HCT116 (cell line): ENCODE measurements around the gene SMAD7. TPM values are rescaled to one million over a fixed set of nuclear protein-coding genes. Genes with fewer than 3 reads are reported as not detected.

ENCODE experiments used
- ATAC-seq: fragments of 200-7000 bp; cut with Tn5 transposase; 2 replicates; pipeline ENCODE4 v1.9.1; 2020; ENCODE audit warnings: mild to moderate bottlenecking, moderate library complexity
- BruUV-seq: library from RNA; stranded (reverse); fragments of 400-500 nt; replicated peaks from 2 replicates; lab custom pipeline; 2021; lab: Mats Ljungman, UMichigan
- CTCF ChIA-PET: fragments of 300-600 bp; sonication (Branson Sonifier 250); formaldehyde crosslinking; loops from one replicate; lab custom pipeline; 2021; ENCODE audit warnings: antibody characterized with exemption; lab: Charles Lee
- POLR2A ChIA-PET: fragments of 300-600, 350-600 bp; sonication (Branson Sonifier 250); formaldehyde crosslinking; loops from one replicate; lab custom pipeline; 2021; ENCODE audit warnings: antibody characterized with exemption; lab: Charles Lee
- RAD21 ChIA-PET, 2 experiments: fragments of 300-600 bp; sonication (Branson Sonifier 250); formaldehyde crosslinking; loops; one replicate each; lab custom pipeline; 2023; ENCODE audit warnings: low total read pairs in 2 of 2; ENCODE audit not compliant: uncharacterized antibody in 2 of 2, unreplicated experiment in 2 of 2, low non-redundant PET in 1 of 2; lab: Charles Lee
- DNase-seq: peaks from one replicate; pipeline ENCODE4 v3.0.0-alpha.2; 2010; ENCODE audit warnings: low read depth, low spot score
- H2AFZ ChIP-seq: fragments of 200-600 bp; shearing (Covaris generic), sonication (generic); 2 replicates; pipeline ENCODE4 v1.6.1; 2017; ENCODE audit warnings: low read depth, mixed run types, mixed read lengths, antibody characterized with exemption, low read length; ENCODE audit not compliant: poor library complexity, severe bottlenecking
- H3K27ac ChIP-seq: 2 replicates; pipeline ENCODE4 v1.5.1; 2012; ENCODE audit warnings: low read depth, low read length
- H3K27me3 ChIP-seq: fragments of 200-600 bp; sonication (generic); 2 replicates; pipeline ENCODE4 v1.6.1; 2016; ENCODE audit warnings: mixed run types, low read length, mixed read lengths; ENCODE audit not compliant: insufficient read depth
- H3K36me3 ChIP-seq, 2 experiments: fragments of 200-500 bp in 1 of 2; fragments of 200-600 bp in 1 of 2; sonication (Bioruptor generic) in 1 of 2; sonication (generic) in 1 of 2; 2 replicates each; pipeline versions ENCODE4 v1.5.1 to v1.6.1; 2014 to 2016; ENCODE audit warnings: low read length in 2 of 2, inconsistent platforms in 1 of 2, mixed read lengths in 1 of 2, mixed run types in 1 of 2; ENCODE audit not compliant: insufficient read depth in 2 of 2, control insufficient read depth in 1 of 2
- H3K4me1 ChIP-seq, 2 experiments: fragments of 200-600 bp in 1 of 2; sonication (generic) in 1 of 2; 2 replicates each; pipeline versions ENCODE4 v1.5.1 to v1.6.1; 2012 to 2017; ENCODE audit warnings: low read length in 2 of 2, inconsistent platforms in 1 of 2, mild to moderate bottlenecking in 1 of 2, mixed read lengths in 1 of 2, mixed run types in 1 of 2, moderate library complexity in 1 of 2; ENCODE audit not compliant: insufficient read depth in 2 of 2, control insufficient read depth in 1 of 2
- H3K4me2 ChIP-seq: fragments of 200-600 bp; sonication (generic); 2 replicates; pipeline ENCODE4 v1.6.1; 2017; ENCODE audit warnings: mixed run types, low read length, mixed read lengths
- H3K4me3 ChIP-seq, 2 experiments: fragments of 200-600 bp in 1 of 2; sonication (generic) in 1 of 2; replicated peaks in 1 of 2; 2 replicates each; pipeline ENCODE4 v1.5.1; 2011 to 2016; ENCODE audit warnings: low read length in 2 of 2, control low read depth in 1 of 2, low read depth in 1 of 2, mild to moderate bottlenecking in 1 of 2, mixed read lengths in 1 of 2, mixed run types in 1 of 2
- H3K79me2 ChIP-seq: fragments of 200-600 bp; sonication (generic); 2 replicates; pipeline ENCODE4 v1.6.1; 2017; ENCODE audit warnings: mild to moderate bottlenecking, mixed run types, low read length, moderate library complexity, mixed read lengths; ENCODE audit not compliant: insufficient read depth
- H3K9ac ChIP-seq: fragments of 200-600 bp; sonication (generic); 2 replicates; pipeline ENCODE4 v1.6.1; 2016; ENCODE audit warnings: low read length, mixed read lengths
- H3K9me2 ChIP-seq: fragments of 200-600 bp; sonication (generic), shearing (Covaris generic); 2 replicates; pipeline ENCODE4 v1.6.1; 2017; ENCODE audit warnings: mixed run types, mild to moderate bottlenecking, moderate library complexity; ENCODE audit not compliant: insufficient read depth
- H3K9me3 ChIP-seq, 2 experiments: fragments of 200-500 bp in 1 of 2; fragments of 200-600 bp in 1 of 2; sonication (Bioruptor generic) in 1 of 2; sonication (generic) in 1 of 2; 2 replicates each; pipeline ENCODE4 v1.6.1; 2014 to 2017; ENCODE audit warnings: low read length in 2 of 2, mixed read lengths in 2 of 2, inconsistent platforms in 1 of 2, low read depth in 1 of 2, mild to moderate bottlenecking in 1 of 2, mixed run types in 1 of 2, moderate library complexity in 1 of 2; ENCODE audit not compliant: control insufficient read depth in 1 of 2, insufficient read depth in 1 of 2
- H4K20me1 ChIP-seq: fragments of 200-600 bp; sonication (generic), shearing (Covaris generic); 2 replicates; pipeline ENCODE4 v1.6.1; 2017; ENCODE audit warnings: mixed run types, mild to moderate bottlenecking, moderate library complexity; ENCODE audit not compliant: insufficient read depth
- ATF3 ChIP-seq: IDR thresholded peaks from 2 replicates; pipeline ENCODE4 v1.6.1; 2012
- CBX3 ChIP-seq: IDR thresholded peaks from 2 replicates; pipeline ENCODE4 v1.6.1; 2012; ENCODE audit warnings: low read depth
- CEBPB ChIP-seq: IDR thresholded peaks from 2 replicates; pipeline ENCODE4 v1.6.1; 2012; ENCODE audit warnings: low read depth
- CTCF ChIP-seq, 3 experiments: fragments of 200-600 bp in 1 of 3; sonication (generic) in 1 of 3; IDR thresholded peaks in 2 of 3; conservative IDR thresholded peaks in 1 of 3; 2 replicates each; pipeline ENCODE4 v1.5.1; 2012 to 2017; ENCODE audit warnings: low read depth in 2 of 3, low read length in 2 of 3, antibody characterized with exemption in 1 of 3, borderline replicate concordance in 1 of 3, control low read depth in 1 of 3, mild to moderate bottlenecking in 1 of 3, mixed read lengths in 1 of 3, mixed run types in 1 of 3, moderate library complexity in 1 of 3; ENCODE audit not compliant: insufficient read depth in 1 of 3
- EGR1 ChIP-seq: IDR thresholded peaks from 2 replicates; pipeline ENCODE4 v1.6.1; 2012; ENCODE audit warnings: low read depth
- ELF1 ChIP-seq: IDR thresholded peaks from 2 replicates; pipeline ENCODE4 v1.6.1; 2012; ENCODE audit warnings: low read depth, borderline replicate concordance
- EZH2 ChIP-seq: fragments of 200-600 bp; sonication (generic); IDR thresholded peaks from 2 replicates; pipeline ENCODE4 v1.6.1; 2017; ENCODE audit warnings: antibody characterized with exemption, mixed run types
- EZH2phosphoT487 ChIP-seq: fragments of 200-600 bp; IDR thresholded peaks from 2 replicates; pipeline ENCODE4 v1.6.1; 2018; ENCODE audit warnings: antibody characterized with exemption, borderline replicate concordance
- POLR2AphosphoS5 ChIP-seq: IDR thresholded peaks from 2 replicates; pipeline ENCODE4 v1.6.1; 2011; ENCODE audit warnings: mild to moderate bottlenecking, low read depth, low read length, moderate library complexity
- RAD21 ChIP-seq: IDR thresholded peaks from 2 replicates; pipeline ENCODE4 v1.6.1; 2012; ENCODE audit warnings: low read depth, mild to moderate bottlenecking
- SIN3A ChIP-seq: IDR thresholded peaks from 2 replicates; pipeline ENCODE4 v1.6.1; 2012; ENCODE audit warnings: low read depth
- SP1 ChIP-seq: IDR thresholded peaks from 2 replicates; pipeline ENCODE4 v1.6.1; 2012; ENCODE audit warnings: low read depth
- YY1 ChIP-seq: IDR thresholded peaks from 2 replicates; pipeline ENCODE4 v1.6.1; 2011; ENCODE audit warnings: low read length, low read depth, moderate library complexity, mild to moderate bottlenecking; ENCODE audit not compliant: insufficient replicate concordance; ENCODE audit errors: extremely low read depth
- ZBTB33 ChIP-seq: IDR thresholded peaks from 2 replicates; pipeline ENCODE4 v1.6.1; 2011; ENCODE audit warnings: mild to moderate bottlenecking, low read length, moderate library complexity; ENCODE audit not compliant: insufficient replicate concordance; ENCODE audit errors: extremely low read depth
- ZFX ChIP-seq: fragments of 450-650 bp; IDR thresholded peaks from 2 replicates; pipeline ENCODE4 v1.6.1; 2017
- intact Hi-C: fragments of 100-400 bp; cut with micrococcal nuclease; formaldehyde crosslinking; loops from 2 replicates; pipeline ENCODE4 v1.10.0; 2022
- total RNA-seq: library from RNA; stranded (reverse); gene quantifications from one replicate; pipeline ENCODE4 v1.2.1, GENCODE V29; 2021; ENCODE audit not compliant: unreplicated experiment

The SMAD7 gene
- total RNA-seq, 1 experiment from 2014 or later = 7.2 TPM

GRCh38 chr18:48982266-48982665 is 31.5 kb upstream of the SMAD7 start:
- Histone ChIP-seq H3K9ac (no peak overlapping the region), H2AFZ (no peak overlapping the region), H3K9me3 (no peaks in the 10 kb centered on the region), H3K79me2 (no peaks in the 10 kb centered on the region), H3K4me1 (peaks cover 12 to 27% of the 10 kb centered on the region in 2 experiments; a peak in 3 of 4 replicates), H3K4me2 (no peak overlapping the region), H4K20me1 (no peaks in the 10 kb centered on the region), H3K4me3 (no peak overlapping the region), H3K36me3 (no peaks in the 10 kb centered on the region), H3K9me2 (no peaks in the 10 kb centered on the region), H3K27me3 (no peaks in the 10 kb centered on the region), H3K27ac (no peak overlapping the region)
- DNase-seq (no peak), ATAC-seq (no peak)
- no peak for TF ChIP-seq ZFX
- TF ChIP-seq CEBPB = no peak
- no peak for TF ChIP-seq POLR2AphosphoS5
- TF ChIP-seq EZH2phosphoT487 = no peak
- no peak for TF ChIP-seq ATF3
- no peak for TF ChIP-seq RAD21
- no peak for TF ChIP-seq EZH2
- ChIA-PET RAD21 (interaction anchor here in 1 of 2 experiments (1.2 kb wide), 1 partner anchor 205 kb away, joined by 3 read pairs; no protein-coding TSS in a partner anchor), POLR2A (no interaction called here), CTCF (no interaction called here)
- BruUV-seq = no TSS peak
- intact Hi-C loops = no loop called here

GRCh38 chr18:48979944-48980890 is 29.5 kb upstream of the SMAD7 start:
- RAD21 ChIA-PET = no interaction called here
- ATAC-seq (0 out of 2 replicates have a peak, but pooled peaks have one; percentile 29), DNase-seq (no peak)
- CTCF ChIA-PET = no interaction called here
- Histone ChIP-seq H3K9me3 (no peaks in the 10 kb centered on the region), H4K20me1 (no peaks in the 10 kb centered on the region), H3K27me3 (no peaks in the 10 kb centered on the region), H3K4me3 (no peak overlapping the region), H3K36me3 (no peaks in the 10 kb centered on the region), H3K4me1 (peaks cover 16 to 40% of the 10 kb centered on the region in 2 experiments; a peak in 3 of 4 replicates), H2AFZ (no peak overlapping the region), H3K9me2 (no peaks in the 10 kb centered on the region), H3K79me2 (no peaks in the 10 kb centered on the region), H3K4me2 (peak overlapping the region; percentile 30; the same call in 1 of the 2 replicates), H3K27ac (no peak overlapping the region), H3K9ac (no peak overlapping the region)
- POLR2A ChIA-PET = no interaction called here
- intact Hi-C loops = no loop called here
- no TSS peak for BruUV-seq
- TF ChIP-seq YY1 = no peak
- no peak for TF ChIP-seq CBX3
- no peak for TF ChIP-seq CEBPB
- no peak for TF ChIP-seq EZH2phosphoT487
- no peak for TF ChIP-seq ELF1
- TF ChIP-seq ZBTB33 = no peak
- TF ChIP-seq RAD21 = no peak
- no peak for TF ChIP-seq SP1
- TF ChIP-seq CTCF (IDR thresholded peaks at IDR 0.05 in 2 of 3, conservative IDR thresholded peaks at IDR 0.05 in 1 of 3; ENCODE audit: borderline replicate concordance in 1 of 3, insufficient read depth in 1 of 3, low read depth in 2 of 3, low read length in 2 of 3) = no peak
- TF ChIP-seq EGR1 = no peak
- TF ChIP-seq SIN3A = no peak
